Activated CD4-positive, alpha-beta T cell treated with anti-CD3 and anti-CD28 coated beads, Interleukin-2, amount 50 U/mL, for 1 hour (primary cell): ENCODE measurements around the gene SIGLEC8.
"Not testable (repeated sequence)": the region's sequence is repeated elsewhere in the genome, so short reads cannot be mapped to it uniquely, and the experiment has no call there.

Experiments
- DNase-seq: peaks from one replicate; pipeline ENCODE4 v3.0.0-alpha.2; 2020

SIGLEC8 gene

GRCh38 chr19:51472607-51473006 is 14.4 kb upstream of the SIGLEC8 start:
- DNase-seq, result no peak

DNA sequence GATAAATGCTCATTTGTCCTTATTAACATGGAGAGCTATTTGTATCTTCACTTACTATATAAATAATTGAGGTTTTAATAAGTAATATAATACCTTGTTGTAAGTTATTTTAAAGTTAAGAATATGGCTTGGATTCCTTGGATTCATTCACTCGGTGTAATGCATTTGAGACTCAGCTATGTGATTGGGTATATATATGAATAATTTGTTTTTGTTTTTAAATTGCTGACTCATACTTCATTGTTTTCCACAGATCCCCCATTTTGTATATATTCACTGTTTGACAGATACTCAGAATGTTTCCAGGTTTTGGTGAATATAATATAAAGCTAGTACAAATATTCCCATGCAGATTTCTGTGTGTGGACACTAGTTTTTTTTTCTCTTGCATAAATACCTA is 13.3 kb upstream of the SIGLEC8 start:
- DNase-seq, result no peak

GRCh38 chr19:51470966-51471365 is 12.7 kb upstream of the SIGLEC8 start:
- no peak for DNase-seq

DNA sequence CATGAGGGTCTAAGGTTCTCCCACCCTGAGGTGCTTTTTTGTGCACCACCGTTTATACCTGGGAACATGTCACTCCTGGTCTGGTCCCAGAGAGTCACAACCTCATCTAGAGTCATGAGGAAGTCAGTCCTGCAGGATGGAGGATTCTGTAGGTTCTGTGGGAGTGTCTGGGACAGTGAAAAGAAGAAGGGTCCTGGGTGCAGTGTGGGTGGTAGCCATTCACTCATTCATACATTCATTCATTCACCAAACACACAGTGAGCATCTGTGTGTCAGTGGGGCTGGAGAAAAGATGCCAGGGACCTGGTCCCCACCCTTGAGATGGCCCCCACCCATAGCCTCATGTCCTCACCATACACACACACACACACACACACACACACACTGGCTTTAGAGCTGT is 11.4 kb upstream of the SIGLEC8 start:
- no peak for DNase-seq

- no peak for DNase-seq
Measured at GRCh38 chr19:51469162-51469561, 10.9 kb upstream of the SIGLEC8 start.

DNA sequence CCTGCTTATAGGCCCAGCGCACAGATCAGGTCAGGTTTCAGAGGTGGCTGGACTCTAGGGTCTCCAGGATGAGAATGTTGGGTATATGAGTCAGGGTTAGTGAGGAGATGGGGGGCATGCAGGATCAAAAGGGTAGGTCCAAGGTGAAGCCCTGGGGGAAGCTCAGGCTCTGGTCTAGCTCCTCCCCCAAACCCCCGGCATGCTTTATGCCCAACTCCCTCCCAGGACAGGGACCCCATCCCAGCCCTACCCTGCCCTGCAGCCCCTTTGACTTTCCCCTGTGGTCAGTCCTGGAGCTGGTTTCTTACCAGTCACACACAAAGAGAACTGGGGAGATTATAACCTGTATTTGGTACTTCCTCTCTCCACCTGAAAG is 10.3 kb upstream of the SIGLEC8 start:
- DNase-seq, result no peak

DNA sequence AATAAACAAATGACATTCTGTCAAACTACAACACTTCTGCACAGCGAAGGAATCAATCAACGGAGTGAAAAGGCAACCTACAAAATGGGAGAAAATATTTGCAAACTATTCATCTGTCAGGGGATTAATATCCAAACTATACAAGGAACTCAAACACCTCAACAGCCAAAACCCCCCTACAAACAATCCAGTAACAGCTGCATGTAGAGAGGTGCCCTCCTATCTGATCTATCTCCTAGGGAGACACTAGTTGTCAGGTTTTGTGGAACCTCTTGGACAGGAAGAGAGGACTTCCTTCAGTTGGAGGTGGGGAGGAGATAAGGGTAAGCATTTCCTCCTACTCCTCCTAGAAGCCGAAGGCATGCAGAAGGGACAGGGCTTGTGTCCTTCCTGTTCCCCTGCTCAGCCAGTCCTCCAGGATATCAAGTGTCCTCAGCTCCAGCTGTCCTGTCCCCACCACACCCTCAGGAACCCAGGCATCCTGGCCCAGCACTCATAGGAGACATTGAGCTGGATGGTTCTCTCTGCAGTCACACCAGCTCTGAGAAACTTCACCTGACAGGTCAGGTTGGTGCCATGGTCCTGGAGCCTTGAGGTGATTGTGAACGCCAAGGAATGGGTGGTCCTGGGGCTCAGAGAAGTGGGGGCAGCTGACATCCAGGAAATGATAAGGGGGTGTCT is 9.8 kb upstream of the SIGLEC8 start:
- no peak for DNase-seq

GRCh38 chr19:51466723-51467122 is 8.5 kb upstream of the SIGLEC8 start:
- no peak for DNase-seq

DNA sequence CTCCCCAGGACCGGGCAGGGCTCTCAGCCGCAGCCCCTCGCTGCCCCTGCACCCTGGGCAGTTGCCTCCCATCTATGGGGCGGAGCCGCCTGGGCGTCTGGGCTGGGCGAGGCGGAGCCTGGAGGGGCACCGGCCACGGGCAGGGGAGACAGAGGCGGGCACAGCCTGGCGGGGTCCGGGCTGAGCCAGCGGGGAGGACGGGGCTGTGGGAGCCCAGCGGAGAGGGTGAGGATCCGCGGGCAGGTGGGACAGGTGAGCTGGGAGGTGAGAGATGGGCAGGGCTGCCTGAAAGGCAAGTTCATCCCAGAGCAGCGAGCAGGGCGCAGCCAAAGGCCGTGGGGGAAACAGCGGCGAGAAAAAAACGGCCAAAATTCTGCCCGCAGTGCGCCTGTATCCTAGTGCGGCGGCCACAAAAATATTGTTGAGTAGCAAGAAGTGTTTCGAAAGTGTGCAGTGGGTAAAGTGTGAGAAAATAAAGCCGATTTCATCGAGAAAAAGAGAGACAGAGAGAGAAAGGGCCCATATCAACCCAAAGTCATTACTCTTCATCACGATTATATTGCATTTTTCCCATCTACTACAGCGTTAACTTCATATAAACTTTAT is 5.8 kb upstream of the SIGLEC8 start:
- DNase-seq, result not testable (repeated sequence)

DNA sequence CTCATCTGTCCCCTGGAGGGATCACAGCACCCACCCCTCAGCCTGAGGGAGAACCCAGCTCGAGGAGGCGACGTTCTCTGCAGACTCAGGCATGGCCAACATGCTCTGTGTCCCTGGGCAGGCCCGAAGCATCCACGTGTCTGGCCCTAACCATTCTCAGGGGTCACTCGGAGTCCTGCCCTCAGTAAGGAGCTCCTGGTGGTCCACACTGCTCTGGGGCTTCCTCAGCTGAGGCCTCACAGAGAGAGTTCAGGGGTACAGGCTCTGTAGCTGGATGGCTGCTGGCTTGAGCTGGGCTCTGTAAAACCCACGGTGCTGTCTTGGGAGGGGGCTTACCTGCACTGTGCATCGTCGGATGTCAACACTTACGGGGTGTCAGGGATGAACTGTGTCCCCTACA is 4.4 kb upstream of the SIGLEC8 start:
- DNase-seq, result no peak

DNA sequence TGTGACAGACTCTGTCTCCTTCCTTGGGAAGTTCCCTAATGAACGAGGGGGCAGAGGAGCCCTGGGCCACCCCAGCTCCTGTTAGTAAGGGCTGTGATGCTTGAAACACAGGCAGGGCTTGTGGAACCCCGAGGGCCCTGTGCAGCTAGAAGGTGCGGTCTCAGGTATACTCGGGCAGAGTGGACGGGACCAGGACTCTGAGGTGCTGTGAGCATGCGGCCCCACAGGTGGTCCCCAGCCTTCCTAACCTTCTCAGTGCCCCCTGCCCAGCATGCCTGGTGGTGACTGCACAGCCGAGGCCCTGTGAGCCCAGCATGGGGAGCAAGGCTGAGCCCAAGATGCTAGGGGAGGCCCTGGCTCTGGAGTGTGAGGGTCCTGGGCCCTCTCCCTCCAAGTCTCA is 4.0 kb upstream of the SIGLEC8 start:
- DNase-seq, result no peak

- DNase-seq, result no peak
Measured at GRCh38 chr19:51461723-51462161, 3.5 kb upstream of the SIGLEC8 start.

GRCh38 chr19:51460164-51460992 is 2.1 kb upstream of the SIGLEC8 start:
- no peak for DNase-seq

DNA sequence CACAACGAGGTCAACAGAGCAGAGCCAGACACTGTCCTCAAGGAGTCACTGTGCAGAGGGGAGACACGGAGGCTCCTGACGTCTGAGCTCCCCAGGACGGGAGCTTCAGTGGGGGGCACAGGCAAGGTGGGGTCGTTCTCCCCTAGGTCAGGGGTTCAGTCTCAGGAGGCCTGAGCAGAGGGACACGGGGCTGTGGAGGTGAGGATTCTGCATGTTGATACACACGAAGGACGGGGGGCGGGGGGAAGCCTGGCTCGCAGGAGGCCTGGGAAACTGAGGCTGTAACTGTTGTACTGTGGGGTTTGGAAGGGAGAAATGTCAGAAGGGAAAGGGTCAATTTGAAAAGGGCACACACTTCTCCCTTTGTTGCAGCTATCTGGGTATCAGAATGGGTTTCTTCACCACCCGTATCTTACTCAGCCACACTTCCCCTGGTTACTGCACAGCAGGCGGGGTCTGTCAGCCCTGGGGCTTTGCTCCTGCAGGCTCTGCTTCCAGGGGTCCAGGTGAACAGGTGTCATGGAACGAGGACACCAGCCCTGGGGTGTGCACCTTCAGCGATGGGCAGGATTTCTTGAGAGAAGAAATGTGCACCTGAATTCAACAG is 748 bp upstream of the SIGLEC8 start:
- no peak for DNase-seq

DNA sequence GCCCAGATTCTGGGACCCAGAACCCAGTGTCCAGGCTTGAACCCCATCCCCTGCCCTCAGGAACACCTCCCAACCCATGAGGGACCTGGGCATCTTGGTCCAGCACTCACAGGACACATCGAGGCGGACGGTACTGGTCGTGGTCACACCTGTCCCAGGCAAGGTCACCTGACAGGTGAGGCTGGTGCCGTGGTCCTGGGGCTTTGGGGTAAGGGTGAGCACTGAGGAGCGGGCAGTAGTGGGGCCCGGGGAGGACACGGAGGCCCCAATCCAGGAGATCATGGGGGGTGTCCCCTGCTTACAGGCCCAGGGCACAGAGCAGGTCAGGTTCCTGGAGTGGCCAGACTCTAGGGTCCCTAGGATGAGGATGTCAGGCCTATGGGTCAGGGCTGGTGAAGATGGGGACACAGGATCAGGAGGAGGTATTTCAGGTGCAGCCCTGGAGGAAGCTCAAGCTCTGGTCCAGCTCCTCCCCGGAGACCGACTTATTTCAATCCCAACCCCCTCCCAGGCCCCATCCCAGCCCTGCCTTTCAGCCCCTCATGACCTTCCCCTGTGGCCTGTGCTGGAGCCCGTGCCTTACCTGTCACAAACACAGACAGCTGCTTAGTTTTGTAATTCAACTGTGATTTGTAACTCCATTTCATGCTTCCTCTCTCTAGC is 772 bp downstream of the SIGLEC8 start:
- no peak for DNase-seq

GRCh38 chr19:51456541-51457290 is 1.5 kb downstream of the SIGLEC8 start:
- no peak for DNase-seq

GRCh38 chr19:51450730-51451307 is 7.4 kb downstream of the SIGLEC8 start:
- no peak for DNase-seq

DNA sequence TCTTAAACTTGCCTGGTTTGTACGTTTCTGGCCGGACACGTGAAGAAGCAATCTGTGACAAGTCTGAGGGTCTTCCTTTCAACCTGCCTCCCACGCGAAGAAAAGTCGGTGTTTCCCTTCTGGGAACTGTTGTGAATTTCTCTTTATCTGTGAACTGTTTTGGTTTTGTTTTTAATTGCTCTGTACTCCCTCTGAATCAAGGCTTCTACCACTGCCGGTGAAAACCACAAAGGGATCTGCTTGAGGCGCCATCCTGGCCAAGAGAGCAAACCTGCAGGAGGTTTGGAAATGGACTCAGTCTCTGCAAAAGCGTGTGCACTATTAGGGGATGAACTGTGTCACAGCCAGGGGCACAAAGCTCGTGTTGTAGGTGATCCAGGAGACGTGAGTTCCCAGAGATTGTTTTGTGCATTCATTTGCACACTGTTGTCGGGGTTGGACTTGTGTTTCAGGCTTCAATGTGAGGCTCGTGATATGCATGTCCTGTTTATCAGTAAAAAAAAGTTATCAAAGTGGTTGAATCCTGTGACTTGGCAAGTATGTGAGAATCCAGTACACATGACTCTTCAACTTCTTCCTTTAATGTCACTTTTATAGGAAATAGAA is 9.7 kb downstream of the SIGLEC8 start:
- no peak for DNase-seq

GRCh38 chr19:51448011-51448410 is 10.2 kb downstream of the SIGLEC8 start:
- no peak for DNase-seq

GRCh38 chr19:51447510-51447909 is 10.7 kb downstream of the SIGLEC8 start:
- not testable (repeated sequence) for DNase-seq
